PFSK-1 (cell line): ENCODE data around the gene RABGAP1.

Experiments used
- POLR2AphosphoS5 ChIP-seq: IDR thresholded peaks from 2 replicates; pipeline ENCODE4 v1.6.1; 2012; ENCODE audit warnings: low read depth, mild to moderate bottlenecking, control low read depth, low read length, moderate library complexity
- REST ChIP-seq, 2 experiments: IDR thresholded peaks; 2 replicates each; pipeline versions ENCODE4 v1.6.1 to v1.8.0; 2011 to 2012; ENCODE audit warnings: low read depth in 2 of 2, low read length in 2 of 2, control low read depth in 1 of 2, inconsistent platforms in 1 of 2, mild to moderate bottlenecking in 1 of 2, moderate library complexity in 1 of 2; ENCODE audit not compliant: insufficient read depth in 1 of 2

- TF ChIP-seq REST (IDR thresholded peaks at IDR 0.05; ENCODE audit: insufficient read depth in 1 of 2, low read depth in 2 of 2, low read length in 2 of 2) (no peak), POLR2AphosphoS5 (no peak)
These were observed 118.0 kb downstream of the RABGAP1 start for GRCh38 chr9:123058834-123059233.
